ENCODE data around the gene KLHL1. TPM values are rescaled to one million over a fixed set of nuclear protein-coding genes. Genes with fewer than 3 reads are reported as not detected.

The KLHL1 gene
- total RNA-seq, 1 experiment from 2014 or later: not detected

- no peak for TF ChIP-seq TCF7L2 (IDR thresholded peaks at IDR 0.05; ENCODE audit: low read depth, low read length)
- no peak for TF ChIP-seq REST (IDR thresholded peaks at IDR 0.05; ENCODE audit: insufficient read depth in 1 of 2, low read depth in 2 of 2, low read length in 1 of 2)
- no peak for TF ChIP-seq SIN3A (IDR thresholded peaks at IDR 0.05; ENCODE audit: borderline replicate concordance, insufficient read depth, low read depth, low read length)
- no peak for TF ChIP-seq CTCF (IDR thresholded peaks at IDR 0.05)
- TF ChIP-seq POLR2AphosphoS5 (IDR thresholded peaks at IDR 0.05; ENCODE audit: low read depth, low read length): no peak
- DNase-seq (ENCODE audit: low read depth, low spot score) (no peak), ATAC-seq (no peak)
- POLR2A ChIA-PET: no interaction called here
- no TSS peak for BruUV-seq (replicated peaks)
- no peak overlapping the region for H3K4me3 ChIP-seq (ENCODE audit: low read depth in 2 of 2, low read length in 2 of 2)
- H3K9me3 ChIP-seq (ENCODE audit: control insufficient read depth, insufficient read depth, low read depth, low read length): no peaks in the 10 kb centered on the region
- CTCF ChIA-PET: no interaction called here
- H3K27me3 ChIP-seq (ENCODE audit: control insufficient read depth, insufficient read depth, low read length): no peaks in the 10 kb centered on the region
- H3K36me3 ChIP-seq (ENCODE audit: control insufficient read depth, insufficient read depth, low read length): no peaks in the 10 kb centered on the region
- H3K27ac ChIP-seq (ENCODE audit: low read length): no peak overlapping the region
- in situ Hi-C loops (cut with HindIII; ENCODE audit: low pct_unique_long_range_greater_than_20kb, low sequenced_read_pairs): no loop called here
- no peaks in the 10 kb centered on the region for H3K4me1 ChIP-seq (ENCODE audit: control insufficient read depth, insufficient read depth, low read length)
- intact Hi-C loops (cut with micrococcal nuclease; ENCODE audit: unreplicated experiment): no loop called here
Observed at GRCh38 chr13:69997061-69997460, 111.2 kb downstream of the KLHL1 start.

- Histone ChIP-seq H3K4me3 (ENCODE audit: low read depth in 2 of 2, low read length in 2 of 2) (no peak overlapping the region), H3K27me3 (ENCODE audit: control insufficient read depth, insufficient read depth, low read length) (no peaks in the 10 kb centered on the region), H3K9me3 (ENCODE audit: control insufficient read depth, insufficient read depth, low read depth, low read length) (no peaks in the 10 kb centered on the region), H3K4me1 (ENCODE audit: control insufficient read depth, insufficient read depth, low read length) (no peaks in the 10 kb centered on the region), H3K27ac (ENCODE audit: low read length) (no peak overlapping the region), H3K36me3 (ENCODE audit: control insufficient read depth, insufficient read depth, low read length) (no peaks in the 10 kb centered on the region)
- ChIA-PET CTCF (no interaction called here), POLR2A (no interaction called here)
- no peak for ATAC-seq
- no TSS peak for BruUV-seq (replicated peaks)
- no peak for DNase-seq (ENCODE audit: low read depth, low spot score)
- intact Hi-C loops (cut with micrococcal nuclease; ENCODE audit: unreplicated experiment) (no loop called here), in situ Hi-C loops (cut with HindIII; ENCODE audit: low pct_unique_long_range_greater_than_20kb, low sequenced_read_pairs) (no loop called here)
- TF ChIP-seq REST (IDR thresholded peaks at IDR 0.05; ENCODE audit: insufficient read depth in 1 of 2, low read depth in 2 of 2, low read length in 1 of 2) (no peak), POLR2AphosphoS5 (IDR thresholded peaks at IDR 0.05; ENCODE audit: low read depth, low read length) (no peak), TCF7L2 (IDR thresholded peaks at IDR 0.05; ENCODE audit: low read depth, low read length) (no peak), SIN3A (IDR thresholded peaks at IDR 0.05; ENCODE audit: borderline replicate concordance, insufficient read depth, low read depth, low read length) (no peak), CTCF (IDR thresholded peaks at IDR 0.05) (no peak)
Observed at GRCh38 chr13:69980799-69981198, 127.5 kb downstream of the KLHL1 start.

Data from Panc1 (cell line).